Activated CD4-positive, alpha-beta memory T cell treated with anti-CD3 and anti-CD28 coated beads for 36 hours (primary cell): ENCODE results near the gene NTNG1. TPM values are rescaled to one million over a fixed set of nuclear protein-coding genes. Genes with fewer than 3 reads are reported as not detected.

Experiments used
- CTCF ChIA-PET: fragments of 350-600 bp; sonication (Branson Sonifier 250); formaldehyde crosslinking; loops from one replicate; lab custom pipeline; 2021; ENCODE audit warnings: antibody characterized with exemption, inconsistent platforms; lab: Charles Lee
- POLR2A ChIA-PET: fragments of 350-600 bp; sonication (Branson Sonifier 250); formaldehyde crosslinking; loops from one replicate; lab custom pipeline; 2021; ENCODE audit warnings: antibody characterized with exemption; lab: Charles Lee
- DNase-seq: peaks from one replicate; pipeline ENCODE4 v3.0.0-alpha.2; 2020
- H3K27ac Mint-ChIP-seq: one replicate; pipeline ENCODE4 v1.8.0; 2021; ENCODE audit warnings: mixed read lengths
- H3K27me3 Mint-ChIP-seq: one replicate; pipeline ENCODE4 v1.8.0; 2021; ENCODE audit warnings: mixed read lengths
- H3K36me3 Mint-ChIP-seq: one replicate; pipeline ENCODE4 v1.8.0; 2021; ENCODE audit warnings: mixed read lengths
- H3K4me1 Mint-ChIP-seq: one replicate; pipeline ENCODE4 v1.8.0; 2021; ENCODE audit warnings: low read depth, mixed read lengths
- H3K4me3 Mint-ChIP-seq: one replicate; pipeline ENCODE4 v1.8.0; 2021; ENCODE audit warnings: mild to moderate bottlenecking, mixed read lengths
- H3K9me3 Mint-ChIP-seq: one replicate; pipeline ENCODE4 v1.8.0; 2021; ENCODE audit warnings: mixed read lengths
- intact Hi-C: fragments of 100-400 bp; cut with micrococcal nuclease; formaldehyde crosslinking; loops from one replicate; pipeline ENCODE4 v1.15.1; 2023
- total RNA-seq, 2 experiments: library from RNA; stranded (reverse); gene quantifications; one replicate each; pipeline ENCODE4 v1.2.3, GENCODE V29; 2021

The NTNG1 gene
- total RNA-seq, 2 experiments from 2014 or later, result not detected

- CTCF ChIA-PET, result no interaction called here
- Mint-ChIP-seq H3K27ac (no peak overlapping the region), H3K9me3 (no peaks in the 10 kb centered on the region), H3K4me3 (no peak overlapping the region), H3K36me3 (no peaks in the 10 kb centered on the region), H3K4me1 (no peaks in the 10 kb centered on the region), H3K27me3 (peaks cover 8% of the 10 kb centered on the region)
- POLR2A ChIA-PET, result no interaction called here
- no peak for DNase-seq
- intact Hi-C loops, result no loop called here
Observed at GRCh38 chr1:107487506-107487905, 346.7 kb downstream of the NTNG1 start.

GRCh38 chr1:107491582-107491981, 350.7 kb downstream of the NTNG1 start:
- CTCF ChIA-PET, result no interaction called here
- no peak overlapping the region for H3K4me3 Mint-ChIP-seq
- H3K27ac Mint-ChIP-seq, result no peak overlapping the region
- peaks cover 5% of the 10 kb centered on the region for H3K27me3 Mint-ChIP-seq
- POLR2A ChIA-PET, result no interaction called here
- H3K9me3 Mint-ChIP-seq, result no peaks in the 10 kb centered on the region
- no peaks in the 10 kb centered on the region for H3K4me1 Mint-ChIP-seq
- no peaks in the 10 kb centered on the region for H3K36me3 Mint-ChIP-seq
- intact Hi-C loops, result no loop called here
- DNase-seq, result no peak

GRCh38 chr1:107493111-107493716, 352.4 kb downstream of the NTNG1 start:
- POLR2A ChIA-PET, result no interaction called here
- Mint-ChIP-seq H3K4me3 (no peak overlapping the region), H3K4me1 (no peaks in the 10 kb centered on the region), H3K9me3 (no peaks in the 10 kb centered on the region), H3K36me3 (no peaks in the 10 kb centered on the region), H3K27me3 (peaks cover 5% of the 10 kb centered on the region), H3K27ac (no peak overlapping the region)
- no peak for DNase-seq
- CTCF ChIA-PET, result no interaction called here
- intact Hi-C loops, result no loop called here

DNA sequence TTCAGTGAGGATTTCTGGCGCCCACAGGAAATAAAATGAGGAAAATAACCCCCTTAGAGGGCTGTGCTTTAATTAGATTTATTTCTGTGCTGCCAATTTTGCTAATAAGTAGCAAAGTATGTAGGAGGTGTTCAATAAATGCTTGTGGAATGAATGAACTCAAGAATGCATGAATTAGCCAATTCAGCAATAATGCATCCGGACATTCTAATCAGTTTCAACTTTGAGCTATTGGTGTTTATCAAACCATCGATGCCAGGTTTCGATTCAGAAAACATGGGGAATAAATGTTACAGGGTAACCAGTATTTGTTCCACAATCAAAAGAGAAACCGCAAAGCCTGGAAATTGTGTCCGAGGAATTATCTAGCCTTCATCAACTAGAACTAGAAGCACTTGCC, 353.2 kb downstream of the NTNG1 start:
- no peak for DNase-seq
- ChIA-PET CTCF (no interaction called here), POLR2A (no interaction called here)
- no peaks in the 10 kb centered on the region for H3K36me3 Mint-ChIP-seq
- no peak overlapping the region for H3K27ac Mint-ChIP-seq
- no peaks in the 10 kb centered on the region for H3K4me1 Mint-ChIP-seq
- peaks cover 5% of the 10 kb centered on the region for H3K27me3 Mint-ChIP-seq
- H3K4me3 Mint-ChIP-seq, result no peak overlapping the region
- intact Hi-C loops, result no loop called here
- no peaks in the 10 kb centered on the region for H3K9me3 Mint-ChIP-seq

- no peak for DNase-seq
- H3K4me3 Mint-ChIP-seq, result no peak overlapping the region
- CTCF ChIA-PET, result no interaction called here
- no peaks in the 10 kb centered on the region for H3K36me3 Mint-ChIP-seq
- peaks cover 1% of the 10 kb centered on the region for H3K27me3 Mint-ChIP-seq
- H3K4me1 Mint-ChIP-seq, result no peaks in the 10 kb centered on the region
- POLR2A ChIA-PET, result no interaction called here
- no peaks in the 10 kb centered on the region for H3K9me3 Mint-ChIP-seq
- no peak overlapping the region for H3K27ac Mint-ChIP-seq
- intact Hi-C loops, result no loop called here
Observed at GRCh38 chr1:107496002-107496401, 355.2 kb downstream of the NTNG1 start.

GRCh38 chr1:107499139-107499744, 358.4 kb downstream of the NTNG1 start:
- intact Hi-C loops, result no loop called here
- DNase-seq, result no peak
- no peaks in the 10 kb centered on the region for H3K36me3 Mint-ChIP-seq
- no peaks in the 10 kb centered on the region for H3K9me3 Mint-ChIP-seq
- H3K4me3 Mint-ChIP-seq, result no peak overlapping the region
- no peak overlapping the region for H3K27ac Mint-ChIP-seq
- POLR2A ChIA-PET, result no interaction called here
- no peaks in the 10 kb centered on the region for H3K4me1 Mint-ChIP-seq
- CTCF ChIA-PET, result interaction anchor here (1.3 kb wide), 1 partner anchor 30 kb away, joined by 4 read pairs; no protein-coding TSS in a partner anchor
- no peaks in the 10 kb centered on the region for H3K27me3 Mint-ChIP-seq

GRCh38 chr1:107501081-107501605, 360.3 kb downstream of the NTNG1 start:
- Mint-ChIP-seq H3K27ac (no peak overlapping the region), H3K9me3 (no peaks in the 10 kb centered on the region), H3K4me3 (no peak overlapping the region), H3K4me1 (no peaks in the 10 kb centered on the region), H3K27me3 (no peaks in the 10 kb centered on the region), H3K36me3 (no peaks in the 10 kb centered on the region)
- no peak for DNase-seq
- ChIA-PET CTCF (no interaction called here), POLR2A (no interaction called here)
- intact Hi-C loops, result no loop called here

DNA sequence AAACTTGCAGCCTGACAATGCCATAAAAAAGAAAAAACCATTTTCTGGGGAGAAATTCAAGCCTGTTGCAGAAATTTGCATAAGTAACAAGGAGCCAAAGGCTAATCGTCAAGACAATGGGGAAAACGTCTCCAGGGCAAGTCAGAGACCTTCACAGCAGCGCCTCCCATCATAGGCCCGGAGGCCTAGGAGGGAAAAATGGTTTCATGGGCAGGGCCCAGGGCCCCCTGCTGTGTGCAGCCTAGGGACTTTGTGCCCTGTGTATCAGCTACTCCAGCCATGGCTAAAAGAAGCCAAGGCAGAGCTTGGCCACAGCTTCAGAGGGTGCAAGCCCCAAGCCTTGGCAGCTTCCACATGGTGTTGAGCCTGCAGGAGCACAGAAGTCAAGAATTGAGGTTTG, 369.5 kb downstream of the NTNG1 start:
- CTCF ChIA-PET, result no interaction called here
- intact Hi-C loops, result no loop called here
- Mint-ChIP-seq H3K27ac (no peak overlapping the region), H3K9me3 (no peaks in the 10 kb centered on the region), H3K36me3 (no peaks in the 10 kb centered on the region), H3K4me3 (no peak overlapping the region), H3K27me3 (no peaks in the 10 kb centered on the region), H3K4me1 (no peaks in the 10 kb centered on the region)
- POLR2A ChIA-PET, result no interaction called here
- DNase-seq, result no peak

DNA sequence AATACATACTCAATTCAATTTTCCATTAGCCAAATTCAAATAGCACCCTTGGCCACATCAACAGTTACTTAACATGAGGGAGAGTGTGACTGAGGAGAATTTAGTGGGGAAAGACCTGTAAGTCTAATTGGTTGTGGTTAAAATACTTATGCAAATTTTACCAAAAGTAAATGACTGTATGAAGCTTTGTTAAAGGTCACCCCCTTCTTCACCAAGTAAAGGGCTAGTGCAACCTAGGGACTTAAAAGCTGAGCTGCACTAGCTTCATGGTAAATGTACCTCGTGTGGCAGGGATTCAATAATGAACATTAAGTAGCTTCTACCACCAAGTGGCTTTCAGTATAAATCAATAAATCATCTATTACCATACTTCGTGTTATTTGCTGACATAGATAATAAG, 372.0 kb downstream of the NTNG1 start:
- Mint-ChIP-seq H3K4me1 (no peaks in the 10 kb centered on the region), H3K4me3 (no peak overlapping the region), H3K9me3 (no peaks in the 10 kb centered on the region), H3K36me3 (no peaks in the 10 kb centered on the region), H3K27me3 (no peaks in the 10 kb centered on the region), H3K27ac (no peak overlapping the region)
- ChIA-PET POLR2A (no interaction called here), CTCF (no interaction called here)
- intact Hi-C loops, result no loop called here
- no peak for DNase-seq

GRCh38 chr1:107514841-107515240, 374.0 kb downstream of the NTNG1 start:
- Mint-ChIP-seq H3K36me3 (no peaks in the 10 kb centered on the region), H3K4me1 (no peaks in the 10 kb centered on the region), H3K9me3 (no peaks in the 10 kb centered on the region), H3K27me3 (no peaks in the 10 kb centered on the region), H3K4me3 (no peak overlapping the region), H3K27ac (no peak overlapping the region)
- ChIA-PET POLR2A (no interaction called here), CTCF (no interaction called here)
- no peak for DNase-seq
- intact Hi-C loops, result no loop called here

- Mint-ChIP-seq H3K27ac (no peak overlapping the region), H3K4me3 (no peak overlapping the region), H3K9me3 (no peaks in the 10 kb centered on the region), H3K36me3 (no peaks in the 10 kb centered on the region), H3K27me3 (no peaks in the 10 kb centered on the region), H3K4me1 (no peaks in the 10 kb centered on the region)
- ChIA-PET CTCF (no interaction called here), POLR2A (no interaction called here)
- DNase-seq, result no peak
- intact Hi-C loops, result no loop called here
Observed at GRCh38 chr1:107515702-107516101, 374.9 kb downstream of the NTNG1 start.

DNA sequence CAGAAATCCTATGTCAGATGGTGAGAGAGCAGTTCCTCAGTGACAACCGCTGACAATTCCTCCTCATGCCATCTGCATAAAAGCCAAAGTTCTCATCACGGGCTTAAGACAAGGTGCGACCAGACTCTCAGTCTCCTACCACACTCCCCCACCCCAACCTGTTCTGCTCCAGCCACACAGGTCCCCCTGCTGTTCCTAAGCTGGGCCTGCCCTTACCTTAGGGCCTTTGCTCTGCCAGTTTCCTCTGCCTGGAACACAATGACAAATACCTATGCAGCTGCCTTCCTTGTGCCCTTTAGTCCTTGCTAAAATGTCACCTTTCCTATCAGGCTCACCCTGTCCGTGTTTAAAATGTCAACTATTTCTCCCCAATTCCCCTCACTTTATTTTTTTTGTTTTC, 382.2 kb downstream of the NTNG1 start:
- POLR2A ChIA-PET, result no interaction called here
- no peak overlapping the region for H3K27ac Mint-ChIP-seq

DNA sequence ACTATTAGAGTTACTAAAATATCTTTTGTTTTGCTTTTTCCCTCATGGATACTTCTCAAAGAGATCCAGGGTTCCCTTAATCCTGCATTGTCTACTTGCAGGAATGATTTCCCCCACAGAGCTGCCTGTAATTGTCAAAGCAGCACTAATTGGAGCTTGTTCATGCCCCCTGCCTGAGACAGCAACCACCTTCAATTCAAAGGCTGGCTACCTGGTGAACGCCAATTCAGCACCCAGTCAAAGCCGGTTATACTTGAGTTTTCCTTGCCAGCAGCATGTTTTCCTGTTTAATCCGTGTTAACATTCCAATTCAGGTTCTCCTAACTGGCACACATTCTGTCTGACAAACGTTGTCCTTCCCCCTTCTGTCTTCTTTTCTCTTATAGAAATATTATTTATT, 382.9 kb downstream of the NTNG1 start:
- H3K4me3 Mint-ChIP-seq, result no peak overlapping the region
- POLR2A ChIA-PET, result no interaction called here
- no peaks in the 10 kb centered on the region for H3K36me3 Mint-ChIP-seq
- intact Hi-C loops, result no loop called here
- no peak overlapping the region for H3K27ac Mint-ChIP-seq
- no peaks in the 10 kb centered on the region for H3K9me3 Mint-ChIP-seq
- CTCF ChIA-PET, result interaction anchor here (0.8 kb wide), 1 partner anchor 93 kb away, joined by 3 read pairs; no protein-coding TSS in a partner anchor
- DNase-seq, result no peak
- H3K27me3 Mint-ChIP-seq, result peaks cover 2% of the 10 kb centered on the region
- H3K4me1 Mint-ChIP-seq, result no peaks in the 10 kb centered on the region

More for the DNA sequence above, 382.2 kb downstream of the NTNG1 start:
- Mint-ChIP-seq H3K27me3 (peaks cover 2% of the 10 kb centered on the region), H3K4me1 (no peaks in the 10 kb centered on the region), H3K4me3 (no peak overlapping the region), H3K9me3 (no peaks in the 10 kb centered on the region), H3K36me3 (no peaks in the 10 kb centered on the region)
- intact Hi-C loops, result no loop called here
- CTCF ChIA-PET, result interaction anchor here (0.8 kb wide), 1 partner anchor 92 kb away, joined by 3 read pairs; no protein-coding TSS in a partner anchor
- DNase-seq, result no peak
